ENCODE data around the gene CPE.

DNA sequence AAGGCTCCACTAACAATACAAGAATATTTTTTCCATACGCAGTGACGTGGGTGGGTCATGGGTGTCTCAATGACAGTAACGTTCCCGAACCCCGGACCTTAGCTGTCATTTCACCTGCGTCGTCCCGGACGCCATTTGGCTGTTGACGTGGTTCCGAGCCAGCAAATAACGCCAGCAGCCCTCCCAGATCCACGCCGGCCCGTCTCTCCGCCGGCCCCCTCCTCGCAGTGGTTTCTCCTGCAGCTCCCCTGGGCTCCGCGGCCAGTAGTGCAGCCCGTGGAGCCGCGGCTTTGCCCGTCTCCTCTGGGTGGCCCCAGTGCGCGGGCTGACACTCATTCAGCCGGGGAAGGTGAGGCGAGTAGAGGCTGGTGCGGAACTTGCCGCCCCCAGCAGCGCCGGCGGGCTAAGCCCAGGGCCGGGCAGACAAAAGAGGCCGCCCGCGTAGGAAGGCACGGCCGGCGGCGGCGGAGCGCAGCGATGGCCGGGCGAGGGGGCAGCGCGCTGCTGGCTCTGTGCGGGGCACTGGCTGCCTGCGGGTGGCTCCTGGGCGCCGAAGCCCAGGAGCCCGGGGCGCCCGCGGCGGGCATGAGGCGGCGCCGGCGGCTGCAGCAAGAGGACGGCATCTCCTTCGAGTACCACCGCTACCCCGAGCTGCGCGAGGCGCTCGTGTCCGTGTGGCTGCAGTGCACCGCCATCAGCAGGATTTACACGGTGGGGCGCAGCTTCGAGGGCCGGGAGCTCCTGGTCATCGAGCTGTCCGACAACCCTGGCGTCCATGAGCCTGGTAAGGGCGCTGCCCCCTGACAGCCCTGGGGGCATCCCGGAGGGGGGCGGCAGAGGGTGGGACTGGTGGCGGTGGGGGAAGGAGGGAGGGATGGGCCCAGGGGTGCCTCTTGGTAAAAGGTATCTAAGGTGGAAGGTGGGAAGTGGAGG is at the start of gene CPE:
- TF ChIP-seq, protein P1, sequence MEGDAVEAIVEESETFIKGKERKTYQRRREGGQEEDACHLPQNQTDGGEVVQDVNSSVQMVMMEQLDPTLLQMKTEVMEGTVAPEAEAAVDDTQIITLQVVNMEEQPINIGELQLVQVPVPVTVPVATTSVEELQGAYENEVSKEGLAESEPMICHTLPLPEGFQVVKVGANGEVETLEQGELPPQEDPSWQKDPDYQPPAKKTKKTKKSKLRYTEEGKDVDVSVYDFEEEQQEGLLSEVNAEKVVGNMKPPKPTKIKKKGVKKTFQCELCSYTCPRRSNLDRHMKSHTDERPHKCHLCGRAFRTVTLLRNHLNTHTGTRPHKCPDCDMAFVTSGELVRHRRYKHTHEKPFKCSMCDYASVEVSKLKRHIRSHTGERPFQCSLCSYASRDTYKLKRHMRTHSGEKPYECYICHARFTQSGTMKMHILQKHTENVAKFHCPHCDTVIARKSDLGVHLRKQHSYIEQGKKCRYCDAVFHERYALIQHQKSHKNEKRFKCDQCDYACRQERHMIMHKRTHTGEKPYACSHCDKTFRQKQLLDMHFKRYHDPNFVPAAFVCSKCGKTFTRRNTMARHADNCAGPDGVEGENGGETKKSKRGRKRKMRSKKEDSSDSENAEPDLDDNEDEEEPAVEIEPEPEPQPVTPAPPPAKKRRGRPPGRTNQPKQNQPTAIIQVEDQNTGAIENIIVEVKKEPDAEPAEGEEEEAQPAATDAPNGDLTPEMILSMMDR (IDR thresholded peaks at IDR 0.05): peak; percentile 58 to 88 (median 78)
- TF ChIP-seq POLR2A (IDR thresholded peaks at IDR 0.05): peak; percentile 43
